T-helper 1 cell treated with Interleukin-12 subunit alpha and Interleukin-12 subunit beta and Interleukin-4 antibody, amounts not matched to agents 30 μg/mL and 1 μg/mL, for 36 hours (primary cell): Measurements from ENCODE around the gene CTBP2.

Experiments used
- H3K27ac Mint-ChIP-seq: one replicate; pipeline ENCODE4 v1.8.0; 2021; ENCODE audit warnings: mild to moderate bottlenecking, mixed read lengths
- H3K27me3 Mint-ChIP-seq: one replicate; pipeline ENCODE4 v1.8.0; 2021; ENCODE audit warnings: low read depth, mixed read lengths
- H3K36me3 Mint-ChIP-seq: one replicate; pipeline ENCODE4 v1.8.0; 2021; ENCODE audit warnings: low read depth, mixed read lengths
- H3K4me1 Mint-ChIP-seq: one replicate; pipeline ENCODE4 v1.8.0; 2021; ENCODE audit warnings: low read depth, mixed read lengths
- H3K4me3 Mint-ChIP-seq: one replicate; pipeline ENCODE4 v1.8.0; 2021; ENCODE audit warnings: mild to moderate bottlenecking, moderate library complexity, mixed read lengths
- H3K9me3 Mint-ChIP-seq: one replicate; pipeline ENCODE4 v1.8.0; 2021; ENCODE audit warnings: mixed read lengths

The CTBP2 gene

GRCh38 chr10:125009661-125010161 lies 150.7 kb downstream of the CTBP2 start:
- Mint-ChIP-seq H3K36me3 (no peaks in the 10 kb centered on the region), H3K27ac (no peak overlapping the region), H3K9me3 (no peaks in the 10 kb centered on the region), H3K27me3 (peaks cover 12% of the 10 kb centered on the region), H3K4me3 (no peak overlapping the region), H3K4me1 (peaks cover 6% of the 10 kb centered on the region)

GRCh38 chr10:125008689-125009638 lies 151.4 kb downstream of the CTBP2 start:
- Mint-ChIP-seq H3K9me3 (no peaks in the 10 kb centered on the region), H3K36me3 (no peaks in the 10 kb centered on the region), H3K4me3 (no peak overlapping the region), H3K27me3 (peaks cover 9% of the 10 kb centered on the region), H3K4me1 (peaks cover 2% of the 10 kb centered on the region), H3K27ac (no peak overlapping the region)

- Mint-ChIP-seq H3K27me3 (peaks cover 6% of the 10 kb centered on the region), H3K4me1 (no peaks in the 10 kb centered on the region), H3K36me3 (no peaks in the 10 kb centered on the region), H3K4me3 (no peak overlapping the region), H3K9me3 (no peaks in the 10 kb centered on the region), H3K27ac (no peak overlapping the region)
Measured at GRCh38 chr10:125007436-125007835, 152.9 kb downstream of the CTBP2 start.

GRCh38 chr10:125006921-125007426 lies 153.4 kb downstream of the CTBP2 start:
- no peaks in the 10 kb centered on the region for H3K4me1 Mint-ChIP-seq
- no peaks in the 10 kb centered on the region for H3K36me3 Mint-ChIP-seq
- H3K27ac Mint-ChIP-seq: no peak overlapping the region
- H3K9me3 Mint-ChIP-seq: no peaks in the 10 kb centered on the region
- peaks cover 6% of the 10 kb centered on the region for H3K27me3 Mint-ChIP-seq
- no peak overlapping the region for H3K4me3 Mint-ChIP-seq

- H3K36me3 Mint-ChIP-seq: no peaks in the 10 kb centered on the region
- H3K4me3 Mint-ChIP-seq: no peak overlapping the region
- no peaks in the 10 kb centered on the region for H3K9me3 Mint-ChIP-seq
- H3K4me1 Mint-ChIP-seq: no peaks in the 10 kb centered on the region
- no peak overlapping the region for H3K27ac Mint-ChIP-seq
- peaks cover 6% of the 10 kb centered on the region for H3K27me3 Mint-ChIP-seq
Measured at GRCh38 chr10:125006188-125006680, 154.1 kb downstream of the CTBP2 start.

- Mint-ChIP-seq H3K4me1 (no peaks in the 10 kb centered on the region), H3K27me3 (peaks cover 3% of the 10 kb centered on the region), H3K27ac (no peak overlapping the region), H3K36me3 (no peaks in the 10 kb centered on the region), H3K9me3 (no peaks in the 10 kb centered on the region), H3K4me3 (no peak overlapping the region)
Measured at GRCh38 chr10:125005312-125006187, 154.8 kb downstream of the CTBP2 start.

- Mint-ChIP-seq H3K27ac (no peak overlapping the region), H3K27me3 (no peaks in the 10 kb centered on the region), H3K36me3 (no peaks in the 10 kb centered on the region), H3K4me1 (no peaks in the 10 kb centered on the region), H3K9me3 (no peaks in the 10 kb centered on the region), H3K4me3 (no peak overlapping the region)
Measured at GRCh38 chr10:125004571-125005311, 155.6 kb downstream of the CTBP2 start.

GRCh38 chr10:125003901-125004467 lies 156.4 kb downstream of the CTBP2 start:
- no peaks in the 10 kb centered on the region for H3K27me3 Mint-ChIP-seq
- no peaks in the 10 kb centered on the region for H3K4me1 Mint-ChIP-seq
- H3K36me3 Mint-ChIP-seq: no peaks in the 10 kb centered on the region
- H3K9me3 Mint-ChIP-seq: no peaks in the 10 kb centered on the region
- H3K4me3 Mint-ChIP-seq: no peak overlapping the region
- no peak overlapping the region for H3K27ac Mint-ChIP-seq

GRCh38 chr10:125003146-125003900 lies 157.0 kb downstream of the CTBP2 start:
- Mint-ChIP-seq H3K27me3 (no peaks in the 10 kb centered on the region), H3K36me3 (no peaks in the 10 kb centered on the region), H3K27ac (no peak overlapping the region), H3K9me3 (no peaks in the 10 kb centered on the region), H3K4me3 (no peak overlapping the region), H3K4me1 (no peaks in the 10 kb centered on the region)

GRCh38 chr10:125002423-125003145 lies 157.8 kb downstream of the CTBP2 start:
- Mint-ChIP-seq H3K27ac (no peak overlapping the region), H3K9me3 (no peaks in the 10 kb centered on the region), H3K4me1 (no peaks in the 10 kb centered on the region), H3K27me3 (no peaks in the 10 kb centered on the region), H3K4me3 (no peak overlapping the region), H3K36me3 (no peaks in the 10 kb centered on the region)

- Mint-ChIP-seq H3K9me3 (no peaks in the 10 kb centered on the region), H3K27ac (no peak overlapping the region), H3K4me3 (no peak overlapping the region), H3K27me3 (no peaks in the 10 kb centered on the region), H3K36me3 (no peaks in the 10 kb centered on the region), H3K4me1 (no peaks in the 10 kb centered on the region)
Measured at GRCh38 chr10:125002047-125002422, 158.3 kb downstream of the CTBP2 start.

- Mint-ChIP-seq H3K9me3 (no peaks in the 10 kb centered on the region), H3K4me3 (no peak overlapping the region), H3K4me1 (no peaks in the 10 kb centered on the region), H3K36me3 (no peaks in the 10 kb centered on the region), H3K27me3 (no peaks in the 10 kb centered on the region), H3K27ac (no peak overlapping the region)
Measured at GRCh38 chr10:125001313-125002046, 158.9 kb downstream of the CTBP2 start.
